ENCODE measurements around the gene MPZ. TPM values are rescaled to one million over a fixed set of nuclear protein-coding genes. Genes with fewer than 3 reads are reported as not detected.

MPZ gene
- total and polyA plus RNA-seq, 9 of the 15 experiments (the other 6 are each of a cell fraction or from before 2014, with no cell fraction given), result 0.22 to 16.6 (median 10.9) TPM

GRCh38 chr1:161259345-161259702, 50.4 kb downstream of the MPZ start:
- H3K79me2 ChIP-seq (ENCODE audit: control insufficient read depth, insufficient read depth, low read length), result no peaks in the 10 kb centered on the region
- in situ Hi-C loops (cut with MboI), result no loop called here
- peaks cover 0 to 7% of the 10 kb centered on the region in 2 experiments; a peak in 3 of 5 replicates for H3K4me1 ChIP-seq (replicated peaks in 1 of 2; ENCODE audit: control insufficient read depth in 2 of 2, insufficient read depth in 2 of 2, low read length in 2 of 2)
- peaks cover 30 to 35% of the 10 kb centered on the region in 2 experiments; a peak in 4 of 5 replicates for H3K27me3 ChIP-seq (ENCODE audit: control insufficient read depth in 2 of 2, insufficient read depth in 2 of 2, low read length in 2 of 2)
- ATAC-seq (no peak), FAIRE-seq (no peak), DNase-seq (ENCODE audit: extremely low read depth in 1 of 4, low spot score in 3 of 4) (no peak)
- TF ChIP-seq ELK1 (CRISPR knock-in tag; IDR thresholded peaks at IDR 0.05) (no peak), ILF3 (IDR thresholded peaks at IDR 0.05; ENCODE audit: borderline replicate concordance) (no peak), HBP1 (CRISPR knock-in tag; IDR thresholded peaks at IDR 0.05) (no peak), ZNF408 (CRISPR knock-in tag; IDR thresholded peaks at IDR 0.05; ENCODE audit: low read depth) (no peak), SMAD2 (IDR thresholded peaks at IDR 0.05; ENCODE audit: low read depth, low read length) (no peak), POLR2AphosphoS5 (IDR thresholded peaks at IDR 0.05; ENCODE audit: control insufficient read depth, insufficient read depth, low read depth, low read length) (no peak), ZNF586 (CRISPR knock-in tag; conservative IDR thresholded peaks at IDR 0.05) (no peak)
- intact Hi-C loops (cut with micrococcal nuclease), result no loop called here
- H2AFZ ChIP-seq (ENCODE audit: low read depth, low read length), result no peak overlapping the region
- peaks cover 2% of the 10 kb centered on the region; the same call in 1 of the 2 replicates for H3K9me3 ChIP-seq (replicated peaks; ENCODE audit: control insufficient read depth, insufficient read depth, low read depth, low read length)
- no TSS peak for BruUV-seq (replicated peaks)
- no peaks in the 10 kb centered on the region for H4K20me1 ChIP-seq (replicated peaks; ENCODE audit: control insufficient read depth, insufficient read depth, low read length)
- H3K4me2 ChIP-seq (ENCODE audit: insufficient read depth, low read length), result no peak overlapping the region
- H3K9me1 ChIP-seq (ENCODE audit: control insufficient read depth, insufficient read depth, low read length), result no peaks in the 10 kb centered on the region
- 12% methylated on average over 6 of the region's 6 CpGs for WGBS (ENCODE audit: insufficient coverage, low coverage, missing lambda C conversion rate)
- ChIA-PET POLR2A (interaction anchor here (0.8 to 1.5 kb wide), 4 partner anchors 9 to 15 kb away, joined by 3 to 5 read pairs (median 4); no protein-coding TSS in a partner anchor), CTCF (ENCODE audit: low intra/inter-chr PET ratio) (no interaction called here)
- no peak overlapping the region for H3K9ac ChIP-seq (ENCODE audit: insufficient read depth in 1 of 2, low read depth in 2 of 2, low read length in 2 of 2)
- no peaks in the 10 kb centered on the region for H3K36me3 ChIP-seq (ENCODE audit: control insufficient read depth, insufficient read depth, low read length)
- no peak overlapping the region for H3K4me3 ChIP-seq
- no peak overlapping the region for H3K27ac ChIP-seq (ENCODE audit: extremely low read depth, low read depth, low read length)
